T47D (cell line): ENCODE results near the gene MANSC4.
A peak's percentile ranks its signal among the peaks of the same experiment; 100 is the strongest.
"Not testable (repeated sequence)": the region's sequence is repeated elsewhere in the genome, so short reads cannot be mapped to it uniquely, and the experiment has no call there.

Experiments used
- DNase-seq, 2 experiments: peaks; one replicate each; pipeline versions ENCODE4 v3.0.0 to v3.0.0-alpha.2; 2011 to 2012; ENCODE audit warnings: low read depth in 1 of 2, low spot score in 1 of 2
- JUND ChIP-seq: IDR thresholded peaks from 2 replicates; pipeline ENCODE4 v1.6.1; 2012; ENCODE audit warnings: low read depth
- in situ Hi-C: cut with HindIII; loops from 2 replicates; pipeline ENCODE4 v1.10.0; 2016; ENCODE audit warnings: low sequenced_read_pairs, low pct_unique_long_range_greater_than_20kb

Gene MANSC4

GRCh38 chr12:27762757-27763156, 17.3 kb downstream of the MANSC4 start:
- no peak for TF ChIP-seq JUND
- in situ Hi-C loops, result no loop called here
- no peak for DNase-seq

- in situ Hi-C loops, result no loop called here
- DNase-seq, result no peak
- TF ChIP-seq JUND, result no peak
These were observed 23.3 kb downstream of the MANSC4 start for GRCh38 chr12:27756670-27757195.

- no peak for DNase-seq
- no peak for TF ChIP-seq JUND
- in situ Hi-C loops, result no loop called here
These were observed 25.2 kb downstream of the MANSC4 start for GRCh38 chr12:27754795-27755194.

DNA sequence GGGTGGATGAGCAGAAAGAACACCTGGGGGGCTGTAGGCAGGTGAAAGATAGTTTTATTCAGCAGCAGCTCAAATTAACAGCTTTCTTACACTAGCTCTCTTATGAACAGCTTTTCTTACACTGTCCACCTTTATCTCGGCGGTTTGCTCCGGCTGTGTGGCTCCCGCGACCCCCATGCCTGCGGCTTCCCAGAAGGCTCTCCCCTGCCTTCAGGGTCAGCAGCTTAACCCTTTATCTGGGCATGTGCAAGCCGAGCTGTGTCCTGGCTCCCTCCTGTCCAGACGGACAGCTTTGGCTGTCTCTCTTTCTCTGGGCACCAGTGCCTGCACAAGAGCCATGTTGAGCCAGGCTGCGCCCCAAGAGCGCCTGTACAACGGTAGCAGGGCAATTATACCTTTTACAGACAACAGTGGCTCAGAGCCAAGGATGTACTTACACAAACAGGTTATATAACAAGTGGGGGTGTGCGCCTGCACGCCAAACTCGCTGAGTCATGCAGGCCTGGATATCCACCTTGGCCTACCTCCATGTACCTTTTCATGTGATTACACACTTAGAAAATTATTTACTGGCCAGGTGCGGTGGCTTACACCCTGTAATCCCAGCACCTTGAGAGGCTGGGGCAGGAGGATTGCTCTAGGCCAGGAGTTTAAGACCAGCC, 28.5 kb downstream of the MANSC4 start:
- DNase-seq, result peak in 1 of 2 experiments; percentile 91
- in situ Hi-C loops, result no loop called here

GRCh38 chr12:27747111-27747820, 32.8 kb downstream of the MANSC4 start:
- in situ Hi-C loops, result no loop called here

More for the DNA sequence above, 28.5 kb downstream of the MANSC4 start:
- no peak; the same call in 1 of the 2 replicates for TF ChIP-seq JUND

DNA sequence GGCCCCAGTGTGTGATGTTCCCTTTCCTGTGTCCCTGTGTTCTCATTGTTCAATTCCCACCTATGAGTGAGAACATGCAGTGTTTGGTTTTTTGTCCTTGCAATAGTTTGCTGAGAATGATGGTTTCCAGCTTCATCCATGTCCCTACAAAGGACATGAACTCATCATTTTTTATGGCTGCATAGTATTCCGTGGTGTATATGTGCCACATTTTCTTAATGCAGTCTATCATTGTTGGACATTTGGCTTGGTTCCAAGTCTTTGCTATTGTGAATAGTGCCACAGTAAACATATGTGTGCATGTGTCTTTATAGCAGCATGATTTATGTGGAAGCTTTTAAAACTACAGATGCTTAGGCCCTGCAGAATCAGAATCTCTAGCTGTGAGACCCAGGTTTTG, 34.3 kb downstream of the MANSC4 start:
- in situ Hi-C loops, DNase-seq: not testable (repeated sequence)

More at GRCh38 chr12:27747111-27747820, 32.8 kb downstream of the MANSC4 start:
- no peak for DNase-seq
- no peak for TF ChIP-seq JUND

GRCh38 chr12:27743601-27744000, 36.4 kb downstream of the MANSC4 start:
- DNase-seq, result no peak
- in situ Hi-C loops, result no loop called here
- TF ChIP-seq JUND, result no peak

DNA sequence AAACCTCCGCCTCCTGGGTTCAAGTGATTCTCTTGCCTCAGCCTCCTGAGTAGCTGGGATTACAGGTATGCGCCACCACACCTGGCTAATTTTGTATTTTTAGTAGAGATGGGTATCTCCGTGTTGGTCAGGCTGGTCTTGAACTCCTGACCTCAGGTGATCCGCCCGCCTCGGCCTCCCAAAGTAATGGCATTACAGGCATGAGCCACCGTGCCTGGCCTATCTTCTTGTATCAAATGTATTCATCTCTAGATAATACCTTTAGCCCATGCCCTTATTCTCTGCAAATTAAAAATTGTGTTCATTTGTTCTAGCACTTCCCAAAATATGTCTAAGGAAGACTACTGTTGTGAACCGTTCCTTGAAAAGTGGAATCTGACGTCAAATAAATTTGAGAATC, 45.7 kb downstream of the MANSC4 start:
- DNase-seq, in situ Hi-C loops: not testable (repeated sequence)

DNA sequence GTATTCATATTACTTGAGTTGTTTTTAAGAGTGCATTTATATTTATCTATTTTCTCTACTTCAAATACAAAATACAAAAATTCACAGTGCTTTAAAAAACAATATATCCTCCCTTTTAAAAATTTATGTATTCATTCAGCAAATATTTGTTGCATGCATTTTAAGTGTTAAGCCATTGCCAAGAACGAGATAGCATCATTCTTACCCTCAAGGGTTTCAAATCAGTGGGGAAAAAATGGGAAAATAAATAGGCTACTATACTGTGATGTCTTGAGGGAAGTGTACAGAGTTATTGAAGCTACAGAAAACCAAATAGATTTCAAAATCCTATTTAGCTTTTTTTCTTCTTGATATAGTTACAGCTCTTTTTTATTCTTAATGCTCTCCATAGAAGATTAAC, 46.2 kb downstream of the MANSC4 start:
- TF ChIP-seq JUND, result peak; percentile 16; the same call in 1 of the 2 replicates
- in situ Hi-C loops, result no loop called here
- DNase-seq, result peak in 1 of 2 experiments; percentile 30

- DNase-seq, result peak in 1 of 2 experiments; percentile 55
- in situ Hi-C loops, result no loop called here
- no peak for TF ChIP-seq JUND
These were observed 46.9 kb downstream of the MANSC4 start for GRCh38 chr12:27733052-27733656.

GRCh38 chr12:27732281-27732680, 47.8 kb downstream of the MANSC4 start:
- TF ChIP-seq JUND, result no peak
- in situ Hi-C loops, result no loop called here
- DNase-seq, result peak in 1 of 2 experiments; percentile 57

- in situ Hi-C loops, result no loop called here
- no peak for DNase-seq
- no peak for TF ChIP-seq JUND
These were observed 49.9 kb downstream of the MANSC4 start for GRCh38 chr12:27730097-27730588.

- no peak for TF ChIP-seq JUND
- in situ Hi-C loops, result no loop called here
- no peak for DNase-seq
These were observed 56.8 kb downstream of the MANSC4 start for GRCh38 chr12:27723212-27723611.
